GM12873 (cell line): ENCODE measurements around the gene PEX12.

Experiments used
- TF ChIP-seq, protein P1 (sequence below): IDR thresholded peaks from 2 replicates; pipeline ENCODE4 v1.5.1; 2012; ENCODE audit warnings: low read depth, mild to moderate bottlenecking, moderate library complexity, low read length, control low read depth; ENCODE audit not compliant: insufficient read depth; ENCODE audit errors: missing control alignments

The PEX12 gene

DNA sequence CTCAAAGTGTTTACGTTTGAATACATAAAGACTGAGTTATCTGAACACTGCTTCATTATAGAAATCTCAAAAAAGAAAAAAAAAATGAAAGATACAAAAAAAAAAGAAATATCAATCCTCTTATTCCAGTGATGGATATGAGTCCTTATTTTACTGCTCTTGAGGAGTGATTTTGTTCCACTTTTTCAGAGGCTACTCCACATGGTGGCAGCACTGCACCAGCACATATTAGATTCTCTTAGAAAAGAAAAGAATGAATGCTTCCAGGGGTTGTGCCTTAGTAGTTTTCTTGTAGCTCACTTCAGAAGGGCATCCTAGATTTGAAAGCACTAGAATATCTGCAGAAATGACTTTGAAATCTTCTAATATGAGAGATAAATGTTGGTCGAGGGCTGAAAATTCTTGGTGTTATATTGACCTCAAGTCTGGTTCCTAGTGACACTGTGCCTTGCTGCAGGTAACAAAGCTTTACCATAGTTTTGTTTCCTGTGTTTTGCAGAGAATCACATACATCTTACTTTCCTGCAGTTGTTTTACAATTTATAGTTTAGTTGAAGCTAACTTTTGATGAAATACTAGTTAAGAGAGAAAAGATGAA lies 34.7 kb upstream of the PEX12 start:
- TF ChIP-seq, protein P1, sequence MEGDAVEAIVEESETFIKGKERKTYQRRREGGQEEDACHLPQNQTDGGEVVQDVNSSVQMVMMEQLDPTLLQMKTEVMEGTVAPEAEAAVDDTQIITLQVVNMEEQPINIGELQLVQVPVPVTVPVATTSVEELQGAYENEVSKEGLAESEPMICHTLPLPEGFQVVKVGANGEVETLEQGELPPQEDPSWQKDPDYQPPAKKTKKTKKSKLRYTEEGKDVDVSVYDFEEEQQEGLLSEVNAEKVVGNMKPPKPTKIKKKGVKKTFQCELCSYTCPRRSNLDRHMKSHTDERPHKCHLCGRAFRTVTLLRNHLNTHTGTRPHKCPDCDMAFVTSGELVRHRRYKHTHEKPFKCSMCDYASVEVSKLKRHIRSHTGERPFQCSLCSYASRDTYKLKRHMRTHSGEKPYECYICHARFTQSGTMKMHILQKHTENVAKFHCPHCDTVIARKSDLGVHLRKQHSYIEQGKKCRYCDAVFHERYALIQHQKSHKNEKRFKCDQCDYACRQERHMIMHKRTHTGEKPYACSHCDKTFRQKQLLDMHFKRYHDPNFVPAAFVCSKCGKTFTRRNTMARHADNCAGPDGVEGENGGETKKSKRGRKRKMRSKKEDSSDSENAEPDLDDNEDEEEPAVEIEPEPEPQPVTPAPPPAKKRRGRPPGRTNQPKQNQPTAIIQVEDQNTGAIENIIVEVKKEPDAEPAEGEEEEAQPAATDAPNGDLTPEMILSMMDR, result peak; percentile 58

DNA sequence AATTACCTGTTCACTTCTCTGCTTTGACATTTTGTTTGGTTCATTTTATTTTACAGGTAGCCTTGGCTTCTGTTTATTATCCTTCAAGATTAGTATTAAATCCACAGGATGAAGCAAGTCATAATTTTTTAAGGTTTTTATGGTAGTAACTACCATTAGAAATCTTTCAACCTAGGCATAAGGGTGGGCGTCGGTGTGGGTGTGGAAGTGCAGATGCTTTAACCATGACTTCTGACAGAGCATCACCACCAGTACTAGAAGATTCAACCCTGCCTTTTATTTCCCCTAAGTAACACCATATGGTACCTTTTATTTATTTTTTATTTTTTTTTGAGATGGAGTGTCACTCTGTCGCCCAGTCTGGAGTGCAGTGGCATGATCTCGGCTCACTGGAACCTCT lies 31.5 kb upstream of the PEX12 start:
- TF ChIP-seq, protein P1, result no peak

DNA sequence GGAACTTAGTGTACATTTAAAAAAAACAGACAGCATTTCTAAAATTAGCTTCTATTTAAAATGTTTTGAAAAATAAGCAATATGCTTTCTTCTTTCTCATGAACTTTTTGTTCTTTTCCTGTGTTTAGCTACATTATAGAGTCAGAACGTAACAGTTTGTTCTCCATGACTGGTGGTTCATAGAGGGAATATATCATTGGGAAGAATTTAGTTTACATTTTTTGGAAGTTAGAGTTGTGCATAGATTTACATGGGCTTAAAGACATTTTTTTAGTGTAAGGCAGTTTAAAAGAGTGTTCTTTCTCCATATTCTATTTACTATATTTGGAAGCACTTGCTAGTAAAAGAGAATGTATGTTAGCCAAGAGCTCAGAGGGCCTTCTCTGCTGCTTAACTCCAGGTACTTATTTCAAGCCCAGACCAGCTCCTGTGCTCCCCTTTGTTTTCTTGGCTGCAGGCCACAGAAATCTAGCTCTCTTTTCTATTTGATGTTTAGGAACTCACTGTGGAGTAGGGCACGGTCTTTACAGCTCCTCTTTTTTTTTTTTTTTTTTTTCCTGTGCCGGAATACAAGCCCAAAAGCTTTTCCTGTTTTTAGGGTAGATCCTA lies 29.0 kb upstream of the PEX12 start:
- TF ChIP-seq, protein P1, result no peak

DNA sequence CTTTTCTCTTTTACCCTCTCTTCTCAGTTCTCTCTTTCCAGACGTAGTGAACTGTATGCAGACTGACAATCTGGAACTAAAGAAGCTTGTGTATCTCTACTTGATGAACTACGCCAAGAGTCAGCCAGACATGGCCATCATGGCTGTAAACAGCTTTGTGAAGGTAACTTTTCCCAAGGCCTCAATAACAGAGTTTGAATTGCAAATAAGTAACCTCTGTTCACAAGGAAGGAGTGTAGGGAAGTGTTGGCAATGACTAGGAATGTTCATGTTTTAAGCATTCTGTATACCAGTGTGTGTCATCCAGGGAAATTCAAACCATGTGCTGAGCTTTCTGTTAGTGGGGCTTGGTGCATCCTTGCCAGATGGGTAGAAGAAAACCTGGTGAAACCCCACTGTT lies 27.3 kb upstream of the PEX12 start:
- TF ChIP-seq, protein P1, result no peak

DNA sequence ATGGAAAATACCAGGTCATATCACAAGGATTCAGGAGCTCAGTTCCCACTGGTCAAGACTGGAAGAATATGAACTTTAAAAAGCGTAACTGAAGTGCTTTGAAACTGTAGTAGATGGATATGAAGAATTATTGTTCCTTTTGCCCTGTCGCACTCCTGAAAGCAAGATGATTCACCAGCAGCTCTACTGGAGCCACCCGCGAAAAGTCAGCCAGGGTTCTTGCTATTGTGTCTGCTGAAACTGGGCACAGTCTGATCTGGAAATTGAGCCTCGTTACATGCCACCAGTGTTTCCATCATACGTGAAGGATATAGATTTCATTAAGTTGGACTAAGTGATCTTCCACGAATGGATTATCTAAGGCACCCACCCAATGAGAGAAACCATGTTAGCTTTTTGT lies 25.3 kb upstream of the PEX12 start:
- TF ChIP-seq, protein P1, result no peak

DNA sequence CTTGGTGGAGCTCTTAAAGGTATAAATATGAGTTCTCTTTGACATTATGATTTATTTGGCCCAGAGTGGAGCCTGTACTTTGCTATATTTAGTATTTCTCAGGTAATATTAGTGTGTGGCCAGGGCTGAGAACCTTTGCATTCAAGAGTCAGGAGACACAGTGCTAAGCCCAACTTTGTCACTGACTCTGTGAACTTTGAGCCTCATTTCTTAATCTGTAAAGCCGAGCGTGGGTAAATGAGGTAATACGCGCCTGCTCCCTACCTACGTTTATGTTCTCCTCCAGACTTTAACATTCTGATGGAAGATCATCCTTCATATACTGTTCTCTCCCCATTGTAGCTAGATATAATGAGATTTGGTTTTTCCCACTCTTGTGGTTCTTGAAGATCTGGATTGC lies 19.2 kb upstream of the PEX12 start:
- TF ChIP-seq, protein P1, result no peak

DNA sequence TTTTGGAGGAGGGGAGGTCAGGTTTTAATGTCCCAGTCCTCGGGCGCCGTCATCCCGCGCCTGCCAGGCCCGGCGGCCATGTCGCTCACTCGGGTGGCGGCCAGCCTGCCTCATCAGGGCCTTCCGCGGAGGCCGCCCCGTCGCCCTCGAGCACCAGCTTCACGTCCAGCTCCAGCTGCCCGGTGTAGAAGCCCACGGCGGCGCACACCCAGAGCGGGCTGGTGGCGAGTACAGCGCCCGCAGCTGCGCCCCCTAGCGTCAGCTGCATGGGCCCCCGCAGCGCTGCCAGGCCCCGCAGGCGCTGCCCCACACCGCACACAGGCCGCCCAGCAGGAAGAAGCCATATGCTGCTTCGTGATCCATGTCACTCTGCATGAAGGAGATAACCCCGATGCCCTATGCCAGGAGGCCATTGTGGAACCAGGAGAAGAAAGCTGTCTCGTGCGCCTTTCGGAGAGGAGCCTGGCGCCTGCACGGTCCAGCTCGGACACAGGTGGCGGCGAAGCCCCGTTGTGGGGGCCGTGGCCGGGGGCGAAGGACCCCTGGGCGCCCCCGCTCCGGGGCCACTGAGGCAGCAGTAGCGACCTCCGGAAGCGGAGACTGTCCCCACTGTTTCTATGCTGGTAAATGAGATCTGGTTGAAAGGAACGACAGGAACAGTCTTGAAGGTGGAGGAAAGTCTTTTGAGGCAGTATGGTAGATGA lies 18.3 kb upstream of the PEX12 start:
- TF ChIP-seq, protein P1, result no peak
